ENCODE measurements around the gene ASTN2.

- TF ChIP-seq CTCF (IDR thresholded peaks at IDR 0.05; ENCODE audit: low read length) (no peak), EZH2 (IDR thresholded peaks at IDR 0.05; ENCODE audit: borderline replicate concordance, low read length) (no peak)
Observed at GRCh38 chr9:116617389-116617788, 797.5 kb downstream of the ASTN2 start.

All from OCI-LY1 (cell line).